K562 (cell line): ENCODE measurements around the gene SRGAP3. TPM values are rescaled to one million over a fixed set of nuclear protein-coding genes. Genes with fewer than 3 reads are reported as not detected.

Experiments used
- ATAC-seq: fragments of 200-7000 bp; cut with Tn5 transposase; 3 replicates; pipeline ENCODE4 v1.9.1; 2020; ENCODE audit warnings: moderate library complexity
- BruUV-seq: library from RNA; stranded (reverse); fragments of 400-500 nt; replicated peaks from 2 replicates; lab custom pipeline; 2021; lab: Mats Ljungman, UMichigan
- CTCF ChIA-PET: fragments of 300-600 bp; formaldehyde crosslinking; extraction: SDS; loops from one replicate; lab custom pipeline; 2021; ENCODE audit warnings: low intra/inter-chr PET ratio; lab: Yijun Ruan, JAX
- POLR2A ChIA-PET: fragments of 300-600, 350-650 bp; sonication (Branson Sonifier 250); formaldehyde crosslinking; extraction: SDS; loops from one replicate; lab custom pipeline; 2021; ENCODE audit warnings: antibody characterized with exemption, inconsistent platforms; lab: Yijun Ruan, JAX
- DNase-seq, 4 experiments: peaks; one replicate each; pipeline versions ENCODE4 v3.0.0 to v3.0.0-alpha.2; 2011 to 2018; ENCODE audit warnings: low spot score in 3 of 4, mixed read lengths in 3 of 4; ENCODE audit errors: extremely low read depth in 1 of 4
- FAIRE-seq: peaks from 2 replicates; lab custom pipeline; 2011; peaks lifted over from hg19 to GRCh38; lab: Jason Lieb, UNC
- H2AFZ ChIP-seq: 2 replicates; pipeline ENCODE4 v1.6.0; 2011; ENCODE audit warnings: low read depth, low read length, control low read depth, inconsistent platforms
- H3K27ac ChIP-seq: fragments of 200-600 bp; 3 replicates; pipeline ENCODE4 v1.8.0; 2011; ENCODE audit warnings: low read depth, mild to moderate bottlenecking, control low read depth, inconsistent platforms, low read length, moderate library complexity, mixed read lengths; ENCODE audit errors: extremely low read depth
- H3K27me3 ChIP-seq, 2 experiments: fragments of 300-600 bp in 1 of 2; 2 replicates in 1 of 2; 3 replicates in 1 of 2; pipeline versions ENCODE4 v1.6.0 to v1.8.0; 2011; ENCODE audit warnings: inconsistent platforms in 2 of 2, low read length in 2 of 2, mild to moderate bottlenecking in 1 of 2, mixed read lengths in 1 of 2, moderate library complexity in 1 of 2; ENCODE audit not compliant: control insufficient read depth in 2 of 2, insufficient read depth in 2 of 2
- H3K36me3 ChIP-seq: fragments of 300-600 bp; 3 replicates; pipeline ENCODE4 v1.8.0; 2011; ENCODE audit warnings: mild to moderate bottlenecking, low read length, inconsistent platforms; ENCODE audit not compliant: control insufficient read depth, insufficient read depth
- H3K4me1 ChIP-seq, 2 experiments: fragments of 200-600 bp in 1 of 2; replicated peaks in 1 of 2; 2 replicates in 1 of 2; 3 replicates in 1 of 2; pipeline versions ENCODE4 v1.5.1 to v1.8.0; 2011; ENCODE audit warnings: inconsistent platforms in 2 of 2, low read length in 2 of 2, mild to moderate bottlenecking in 1 of 2, mixed read lengths in 1 of 2, moderate library complexity in 1 of 2; ENCODE audit not compliant: control insufficient read depth in 2 of 2, insufficient read depth in 2 of 2
- H3K4me2 ChIP-seq: 2 replicates; pipeline ENCODE4 v1.6.1; 2011; ENCODE audit warnings: low read length, control low read depth, inconsistent platforms, mixed read lengths; ENCODE audit not compliant: insufficient read depth
- H3K4me3 ChIP-seq: fragments of 200-600 bp; sonication (generic), shearing (Covaris generic); 2 replicates; pipeline ENCODE4 v1.5.1; 2016; ENCODE audit warnings: control low read depth, inconsistent platforms
- H3K79me2 ChIP-seq: fragments of 200-600 bp; 3 replicates; pipeline ENCODE4 v1.8.0; 2011; ENCODE audit warnings: low read length, inconsistent platforms; ENCODE audit not compliant: control insufficient read depth, insufficient read depth
- H3K9ac ChIP-seq, 2 experiments: 2 replicates each; pipeline versions ENCODE4 v1.6.0 to v1.6.1; 2011; ENCODE audit warnings: low read depth in 2 of 2, low read length in 2 of 2, control low read depth in 1 of 2, inconsistent platforms in 1 of 2, mild to moderate bottlenecking in 1 of 2, mixed read lengths in 1 of 2; ENCODE audit not compliant: insufficient read depth in 1 of 2
- H3K9me1 ChIP-seq: one replicate; pipeline ENCODE4 v1.6.0; 2011; ENCODE audit warnings: inconsistent platforms, mild to moderate bottlenecking, low read length, moderate library complexity; ENCODE audit not compliant: control insufficient read depth, insufficient read depth
- H3K9me3 ChIP-seq: replicated peaks from 2 replicates; pipeline ENCODE4 v1.5.1; 2011; ENCODE audit warnings: low read depth, low read length, inconsistent platforms; ENCODE audit not compliant: control insufficient read depth, insufficient read depth
- H4K20me1 ChIP-seq: replicated peaks from 2 replicates; pipeline ENCODE4 v1.6.1; 2011; ENCODE audit warnings: low read length, inconsistent platforms, mixed read lengths; ENCODE audit not compliant: control insufficient read depth, insufficient read depth
- BCL6 ChIP-seq: fragments of 250-450 bp; sonication (Bioruptor Pico); IDR thresholded peaks from 2 replicates; pipeline ENCODE4 v1.4.0; 2020
- CCNT2 ChIP-seq: IDR thresholded peaks from 2 replicates; pipeline ENCODE4 v1.6.1; 2011; ENCODE audit warnings: borderline replicate concordance, low read depth, mild to moderate bottlenecking, moderate library complexity, mixed read lengths, low read length; ENCODE audit not compliant: insufficient read length; ENCODE audit errors: extremely low read depth
- ETV1 ChIP-seq: fragments of 450-650 bp; conservative IDR thresholded peaks from 2 replicates; pipeline ENCODE4 v1.6.1; 2016; ENCODE audit warnings: missing genetic modification characterization, control low read depth, low read depth, missing compliant biosample characterization
- FOXJ2 ChIP-seq: fragments of 200-800 bp; sonication (Bioruptor generic); IDR thresholded peaks from 2 replicates; pipeline ENCODE4 v1.6.1; 2016; ENCODE audit warnings: missing genetic modification characterization, missing compliant biosample characterization
- FOXJ3 ChIP-seq: sonication (generic); formaldehyde crosslinking; IDR thresholded peaks from 2 replicates; pipeline ENCODE4 v1.4.0; 2020; ENCODE audit warnings: mild to moderate bottlenecking, missing genetic modification reagents
- HNRNPK ChIP-seq: fragments of 200-400 bp; formaldehyde crosslinking; IDR thresholded peaks from one replicate; pipeline ENCODE4 v1.6.1; 2018; ENCODE audit warnings: mild to moderate bottlenecking, low read depth, low read length; ENCODE audit not compliant: poor library complexity, severe bottlenecking
- MED1 ChIP-seq: sonication (generic); formaldehyde crosslinking; IDR thresholded peaks from 2 replicates; pipeline ENCODE4 v1.8.1; 2023; ENCODE audit warnings: missing genetic modification reagents, borderline replicate concordance
- NELFE ChIP-seq: IDR thresholded peaks from 2 replicates; pipeline ENCODE4 v1.6.1; 2011; ENCODE audit warnings: mild to moderate bottlenecking; ENCODE audit not compliant: insufficient read depth, insufficient read length
- NFE2 ChIP-seq: IDR thresholded peaks from 2 replicates; pipeline ENCODE4 v1.6.1; 2014; ENCODE audit warnings: antibody characterized with exemption, low read depth
- PHF21A ChIP-seq: fragments of 450-650 bp; IDR thresholded peaks from 2 replicates; pipeline ENCODE4 v1.6.1; 2017; ENCODE audit warnings: low read depth, borderline replicate concordance
- POLR3G ChIP-seq: IDR thresholded peaks from 2 replicates; pipeline ENCODE4 v1.6.1; 2011; ENCODE audit not compliant: insufficient read length, insufficient replicate concordance; ENCODE audit errors: extremely low read depth
- PRMT5 ChIP-seq: sonication (generic); formaldehyde crosslinking; IDR thresholded peaks from 2 replicates; pipeline ENCODE4 v1.5.0; 2020; ENCODE audit warnings: missing genetic modification reagents
- SP2 ChIP-seq: IDR thresholded peaks from 2 replicates; pipeline ENCODE4 v1.6.1; 2011; ENCODE audit warnings: mild to moderate bottlenecking, low read depth, low read length, moderate library complexity; ENCODE audit not compliant: poor library complexity, severe bottlenecking; ENCODE audit errors: extremely low read depth
- TCF7 ChIP-seq: sonication (generic); IDR thresholded peaks from 2 replicates; pipeline ENCODE4 v1.6.1; 2016; ENCODE audit warnings: antibody characterized with exemption, borderline replicate concordance
- TCFL5 ChIP-seq: fragments of 250-450 bp; sonication (Bioruptor Pico); conservative IDR thresholded peaks from 2 replicates; pipeline ENCODE4 v1.6.1; 2021; ENCODE audit warnings: mild to moderate bottlenecking, moderate library complexity, matching md5 sums
- TEAD1 ChIP-seq, 2 experiments: fragments of 450-650 bp in 1 of 2; sonication (generic) in 1 of 2; formaldehyde crosslinking; IDR thresholded peaks; 2 replicates each; pipeline versions ENCODE4 v1.4.0 to v1.8.0; 2020 to 2022; ENCODE audit warnings: mild to moderate bottlenecking in 2 of 2, missing genetic modification reagents in 1 of 2
- ZBED1 ChIP-seq: IDR thresholded peaks from 2 replicates; pipeline ENCODE4 v1.6.1; 2014
- ZNF143 ChIP-seq: sonication (generic); formaldehyde crosslinking; IDR thresholded peaks from 2 replicates; pipeline ENCODE4 v1.9.0; 2022; ENCODE audit warnings: mild to moderate bottlenecking, missing genetic modification reagents
- ZNF165 ChIP-seq: fragments of 250-450 bp; sonication (Bioruptor Pico); IDR thresholded peaks from 2 replicates; pipeline ENCODE4 v1.4.0; 2020; ENCODE audit warnings: borderline replicate concordance
- ZNF217 ChIP-seq: sonication (generic); formaldehyde crosslinking; IDR thresholded peaks from 2 replicates; pipeline ENCODE4 v1.8.0; 2022; ENCODE audit warnings: mild to moderate bottlenecking, missing genetic modification reagents
- ZNF707 ChIP-seq: fragments of 250-450 bp; sonication (Bioruptor Pico); conservative IDR thresholded peaks from 2 replicates; pipeline ENCODE4 v1.8.0; 2022; ENCODE audit warnings: inconsistent platforms, mild to moderate bottlenecking, moderate library complexity
- WGBS: fragments of 100-300 bp; shearing (Covaris generic); methylation state at CpG from one replicate; pipeline ENCODE4 v1.1.6; 2016; ENCODE audit warnings: low coverage, mixed read lengths; ENCODE audit not compliant: insufficient coverage; ENCODE audit errors: missing lambda C conversion rate; 5-methylcytosine and 5-hydroxymethylcytosine counted together
- in situ Hi-C: fragments of 300-500 bp; cut with MboI; formaldehyde crosslinking; loops from 4 replicates; pipeline ENCODE4 v1.15.0; 2018; ENCODE audit warnings: inconsistent platforms, mixed read lengths
- intact Hi-C: fragments of 100-400 bp; cut with micrococcal nuclease; formaldehyde crosslinking; loops from 2 replicates; pipeline ENCODE4 v1.14.2; 2022
- polyA plus RNA-seq, 8 experiments: library from polyadenylated mRNA; depleted of rRNA in 4 of 8; stranded (reverse) in 5 of 8; unstranded in 3 of 8; fragments of >200 nt; fragmentation: Nextera tagmentation in 2 of 8; fragmentation: Illumina TruSeq in 1 of 8; extraction: Ambion mirVana in 2 of 8; extraction: Trizol in 1 of 8; gene quantifications; 2 replicates each; pipeline versions ENCODE4 v1.2.1 to v1.2.3, GENCODE V29; 2011 to 2014; ENCODE audit warnings: inconsistent platforms in 1 of 8, missing spikeins in 1 of 8
- total RNA-seq, 7 experiments: library from RNA; depleted of rRNA in 6 of 7; stranded (reverse); fragments of >200 nt in 6 of 7; fragmentation: Illumina TruSeq in 2 of 7; extraction: Trizol in 2 of 7; gene quantifications; 2 replicates each; pipeline versions ENCODE4 v1.2.1 to v1.2.3, GENCODE V29; 2011 to 2021; ENCODE audit warnings: low replicate concordance in 1 of 7
- TF ChIP-seq, protein P1 (sequence below): sonication (generic); formaldehyde crosslinking; IDR thresholded peaks from 2 replicates; pipeline ENCODE4 v1.8.1; 2023; ENCODE audit warnings: mild to moderate bottlenecking, missing genetic modification reagents
- TF ChIP-seq, protein P2 (sequence below): fragments of 450-650 bp; IDR thresholded peaks from 2 replicates; pipeline ENCODE4 v1.6.1; 2014; ENCODE audit warnings: low read depth, mild to moderate bottlenecking, moderate library complexity, borderline replicate concordance

The SRGAP3 gene
- total and polyA plus RNA-seq, 9 of the 15 experiments (the other 6 are each of a cell fraction or from before 2014, with no cell fraction given), result 0.11 to 0.85 (median 0.35) TPM; not detected in 2

- intact Hi-C loops, result no loop called here
Measured at GRCh38 chr3:9149566-9149965, 99.9 kb downstream of the SRGAP3 start.

DNA sequence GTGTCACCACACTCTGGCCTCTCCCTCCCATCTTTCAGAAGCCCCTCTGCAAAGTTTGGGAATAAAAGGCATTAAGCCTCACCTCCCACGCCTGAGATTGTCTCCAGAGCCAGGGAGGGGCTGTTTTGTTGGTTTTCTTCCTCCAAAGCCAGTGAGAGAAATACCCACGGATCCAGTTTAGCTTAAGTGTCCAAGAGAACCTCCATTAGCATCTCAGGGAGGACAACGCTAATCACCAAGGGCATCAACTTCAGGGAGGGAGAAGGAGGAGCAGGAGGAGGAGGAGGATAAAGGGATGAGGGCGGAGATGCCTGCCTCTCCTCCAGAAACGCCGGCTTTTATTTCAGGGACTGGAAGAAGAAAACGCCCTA, 101.6 kb downstream of the SRGAP3 start:
- Histone ChIP-seq H3K36me3 (no peaks in the 10 kb centered on the region), H3K4me2 (no peak overlapping the region), H2AFZ (no peak overlapping the region), H3K27me3 (peaks cover 12 to 65% of the 10 kb centered on the region in 2 experiments; a peak in 4 of 5 replicates), H4K20me1 (no peaks in the 10 kb centered on the region), H3K9ac (no peak overlapping the region), H3K79me2 (no peaks in the 10 kb centered on the region), H3K4me1 (no peaks in the 10 kb centered on the region), H3K27ac (no peak overlapping the region), H3K9me1 (no peaks in the 10 kb centered on the region), H3K4me3 (no peak overlapping the region), H3K9me3 (no peaks in the 10 kb centered on the region)
- ATAC-seq (no peak), DNase-seq (no peak), FAIRE-seq (no peak)
- 1% methylated on average over 7 of the region's 7 CpGs for WGBS
- in situ Hi-C loops, result no loop called here
- intact Hi-C loops, result no loop called here
- ChIA-PET POLR2A (no interaction called here), CTCF (no interaction called here)
- BruUV-seq, result no TSS peak
- no peak for TF ChIP-seq PHF21A
- TF ChIP-seq, protein P1, sequence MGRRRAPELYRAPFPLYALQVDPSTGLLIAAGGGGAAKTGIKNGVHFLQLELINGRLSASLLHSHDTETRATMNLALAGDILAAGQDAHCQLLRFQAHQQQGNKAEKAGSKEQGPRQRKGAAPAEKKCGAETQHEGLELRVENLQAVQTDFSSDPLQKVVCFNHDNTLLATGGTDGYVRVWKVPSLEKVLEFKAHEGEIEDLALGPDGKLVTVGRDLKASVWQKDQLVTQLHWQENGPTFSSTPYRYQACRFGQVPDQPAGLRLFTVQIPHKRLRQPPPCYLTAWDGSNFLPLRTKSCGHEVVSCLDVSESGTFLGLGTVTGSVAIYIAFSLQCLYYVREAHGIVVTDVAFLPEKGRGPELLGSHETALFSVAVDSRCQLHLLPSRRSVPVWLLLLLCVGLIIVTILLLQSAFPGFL (CRISPR knock-in tag), result no peak
- TF ChIP-seq, protein P2, sequence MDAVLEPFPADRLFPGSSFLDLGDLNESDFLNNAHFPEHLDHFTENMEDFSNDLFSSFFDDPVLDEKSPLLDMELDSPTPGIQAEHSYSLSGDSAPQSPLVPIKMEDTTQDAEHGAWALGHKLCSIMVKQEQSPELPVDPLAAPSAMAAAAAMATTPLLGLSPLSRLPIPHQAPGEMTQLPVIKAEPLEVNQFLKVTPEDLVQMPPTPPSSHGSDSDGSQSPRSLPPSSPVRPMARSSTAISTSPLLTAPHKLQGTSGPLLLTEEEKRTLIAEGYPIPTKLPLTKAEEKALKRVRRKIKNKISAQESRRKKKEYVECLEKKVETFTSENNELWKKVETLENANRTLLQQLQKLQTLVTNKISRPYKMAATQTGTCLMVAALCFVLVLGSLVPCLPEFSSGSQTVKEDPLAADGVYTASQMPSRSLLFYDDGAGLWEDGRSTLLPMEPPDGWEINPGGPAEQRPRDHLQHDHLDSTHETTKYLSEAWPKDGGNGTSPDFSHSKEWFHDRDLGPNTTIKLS, result no peak
- no peak for TF ChIP-seq FOXJ3 (CRISPR knock-in tag)
- no peak for TF ChIP-seq FOXJ2
- no peak for TF ChIP-seq ZNF707 (CRISPR knock-in tag)
- no peak for TF ChIP-seq ZNF143 (CRISPR knock-in tag)
- no peak for TF ChIP-seq BCL6 (CRISPR knock-in tag)
- no peak for TF ChIP-seq POLR3G
- no peak for TF ChIP-seq TCF7

More at GRCh38 chr3:9149566-9149965, 99.9 kb downstream of the SRGAP3 start:
- POLR2A ChIA-PET, result no interaction called here
- no TSS peak for BruUV-seq
- whole genome bisulfite sequencing, result 2% methylated on average over 5 of the region's 5 CpGs
- H3K9ac ChIP-seq, result no peak overlapping the region
- no peak overlapping the region for H3K27ac ChIP-seq
- no peaks in the 10 kb centered on the region for H3K36me3 ChIP-seq
- ATAC-seq (no peak), DNase-seq (no peak), FAIRE-seq (no peak)
- no peak overlapping the region for H3K4me2 ChIP-seq
- CTCF ChIA-PET, result no interaction called here
- no peaks in the 10 kb centered on the region for H3K9me1 ChIP-seq
- no peaks in the 10 kb centered on the region for H3K4me1 ChIP-seq
- no peak overlapping the region for H2AFZ ChIP-seq
- no peaks in the 10 kb centered on the region for H3K79me2 ChIP-seq
- TF ChIP-seq ETV1 (tag) (no peak), NFE2 (no peak), MED1 (CRISPR knock-in tag) (no peak), ZNF217 (CRISPR knock-in tag) (no peak), SP2 (no peak), ZNF165 (no peak), ZBED1 (no peak), NELFE (no peak), CCNT2 (no peak), HNRNPK (no peak), TEAD1 (CRISPR knock-in tag; IDR thresholded peaks at IDR 0.05) (no peak), TCFL5 (no peak), PRMT5 (no peak)
- in situ Hi-C loops, result no loop called here
- H3K9me3 ChIP-seq, result no peaks in the 10 kb centered on the region
- H4K20me1 ChIP-seq, result no peaks in the 10 kb centered on the region
- no peak overlapping the region for H3K4me3 ChIP-seq
- peaks cover 16 to 72% of the 10 kb centered on the region in 2 experiments for H3K27me3 ChIP-seq
